Measurements from ENCODE around the gene ECSIT. TPM values are rescaled to one million over a fixed set of nuclear protein-coding genes. Genes with fewer than 3 reads are reported as not detected.
A peak's percentile ranks its signal among the peaks of the same experiment; 100 is the strongest.
"Not testable (repeated sequence)": the region's sequence is repeated elsewhere in the genome, so short reads cannot be mapped to it uniquely, and the experiment has no call there.

The ECSIT gene
- 25.3 TPM for total RNA-seq

- DNase-seq, result peak; percentile 96
These were observed at the start of gene ECSIT for GRCh38 chr19:11528551-11529341. ECSIT (minus strand) TSS chr19:11529134; CDS start chr19:11519170, 9,964 bp downstream.

- no peak for DNase-seq
These were observed 48.7 kb upstream of the ECSIT start, which contains the start of gene ACP5 for GRCh38 chr19:11577451-11578257. ACP5 (minus strand) TSS chr19:11577645; CDS start chr19:11577317, 328 bp downstream.

GRCh38 chr19:11576227-11576626, 47.3 kb upstream of the ECSIT start:
- DNase-seq, result no peak

- no peak for DNase-seq
These were observed 45.8 kb upstream of the ECSIT start for GRCh38 chr19:11574689-11575088.

- DNase-seq, result not testable (repeated sequence)
These were observed 44.8 kb upstream of the ECSIT start for GRCh38 chr19:11573763-11574162.

- DNase-seq, result not testable (repeated sequence)
These were observed 44.4 kb upstream of the ECSIT start for GRCh38 chr19:11573354-11573753.

GRCh38 chr19:11570039-11570462, 41.1 kb upstream of the ECSIT start:
- no peak for DNase-seq

GRCh38 chr19:11566164-11566563, 37.2 kb upstream of the ECSIT start:
- no peak for DNase-seq

- DNase-seq, result not testable (repeated sequence)
These were observed 36.7 kb upstream of the ECSIT start for GRCh38 chr19:11565649-11565980.

GRCh38 chr19:11564082-11564807, 35.3 kb upstream of the ECSIT start:
- DNase-seq, result not testable (repeated sequence)

- DNase-seq, result no peak
These were observed 34.6 kb upstream of the ECSIT start for GRCh38 chr19:11563532-11563931.

- no peak for DNase-seq
These were observed 31.6 kb upstream of the ECSIT start for GRCh38 chr19:11560404-11561051.

GRCh38 chr19:11558881-11559828, 30.2 kb upstream of the ECSIT start, which contains the start of gene ELOF1:
ELOF1 (minus strand) TSS chr19:11559230; CDS start chr19:11554347, 4,883 bp downstream.
- DNase-seq, result peak; percentile 96

- DNase-seq, result no peak
These were observed 27.9 kb upstream of the ECSIT start for GRCh38 chr19:11556634-11557420.

GRCh38 chr19:11555246-11555645, 26.3 kb upstream of the ECSIT start:
- DNase-seq, result no peak

GRCh38 chr19:11554160-11554559, 25.2 kb upstream of the ECSIT start:
- DNase-seq, result no peak

GRCh38 chr19:11552666-11553372, 23.9 kb upstream of the ECSIT start:
- no peak for DNase-seq

- DNase-seq, result no peak
These were observed 22.8 kb upstream of the ECSIT start for GRCh38 chr19:11551603-11552235.

GRCh38 chr19:11550265-11550664, 21.3 kb upstream of the ECSIT start:
- no peak for DNase-seq
